GM18505 (cell line): ENCODE results near the gene AGXT.

Experiments
- ATAC-seq: cut with Tn5 transposase; IDR thresholded peaks from one replicate; pipeline ENCODE4 v1.9.1; 2021; ENCODE audit not compliant: unreplicated experiment
- POLR2A ChIP-seq: IDR thresholded peaks from 4 replicates; pipeline ENCODE4 v1.6.1; 2011; ENCODE audit warnings: borderline replicate concordance; ENCODE audit not compliant: insufficient read depth, insufficient read length; ENCODE audit errors: extremely low read depth

AGXT gene

DNA sequence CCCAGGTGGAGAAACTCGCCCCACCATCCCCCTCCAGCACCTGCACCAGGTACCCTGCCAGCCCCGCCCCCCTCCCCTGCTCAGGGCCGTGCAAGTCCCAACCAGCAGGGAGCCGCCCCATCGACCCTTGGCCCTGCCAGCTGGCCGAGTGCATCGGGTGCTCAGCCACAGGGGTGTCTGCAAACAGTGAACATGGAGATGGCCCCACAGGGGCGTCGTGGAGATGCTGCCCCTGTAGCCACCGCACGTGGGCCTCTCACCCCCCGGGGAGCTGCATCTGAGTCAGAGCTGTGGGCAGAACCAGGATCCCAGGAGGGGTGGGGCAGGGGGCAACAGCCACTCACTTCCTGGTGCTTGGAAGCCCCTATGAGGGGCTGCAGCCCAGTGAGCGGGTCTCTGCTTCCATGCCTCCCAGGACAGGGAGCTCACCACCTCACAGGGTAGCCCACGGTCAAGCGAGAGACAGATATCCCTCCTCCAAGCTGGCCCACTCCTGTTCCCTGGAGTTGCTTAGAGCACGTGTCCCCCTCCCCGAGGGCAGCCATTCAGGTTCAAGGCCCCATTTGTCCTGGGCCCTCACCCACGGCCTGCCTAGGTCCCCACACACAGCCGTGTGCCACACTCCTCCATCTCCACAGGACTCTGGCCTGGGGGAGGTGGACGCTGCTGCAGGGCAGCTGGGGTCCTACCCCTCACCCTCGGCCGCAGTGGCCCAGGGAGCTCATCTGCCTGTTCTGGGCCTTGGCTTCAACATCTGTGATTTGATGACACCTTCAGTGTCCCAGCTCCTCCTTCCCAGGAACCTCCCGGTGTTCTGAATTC is 28.5 kb downstream of the AGXT start:
- TF ChIP-seq POLR2A = no peak
- ATAC-seq = no peak

DNA sequence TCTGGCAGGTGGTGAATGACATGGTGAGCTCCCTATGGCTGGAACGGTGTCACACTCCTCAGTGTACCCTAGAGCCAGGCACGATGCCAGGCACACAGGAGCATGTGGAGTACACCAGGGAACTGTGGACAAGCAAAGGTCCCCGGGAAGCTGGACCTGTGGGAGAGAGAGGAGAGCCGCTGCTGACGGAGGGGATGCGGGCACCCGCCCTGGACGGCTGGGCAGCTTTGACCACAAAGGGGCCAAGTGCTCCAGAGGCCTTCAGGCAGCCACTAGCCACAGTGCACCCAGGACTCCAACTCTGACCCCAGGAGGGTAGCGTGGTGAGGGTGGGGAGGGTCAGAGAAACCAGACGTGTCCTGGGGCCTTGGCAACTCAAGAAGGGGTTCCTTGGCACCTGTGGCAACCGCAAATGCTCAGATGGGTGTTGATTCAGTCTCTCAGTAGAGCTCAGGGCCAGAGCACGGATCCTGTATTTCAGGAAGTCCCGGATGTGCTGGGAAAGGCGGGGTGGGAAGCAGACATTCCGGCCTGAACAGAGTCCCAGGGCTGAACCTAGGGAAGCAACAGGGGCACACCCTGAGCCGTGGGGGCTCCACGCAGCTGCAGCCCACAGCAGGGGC is 29.6 kb downstream of the AGXT start:
- no peak for ATAC-seq
- TF ChIP-seq POLR2A = no peak

DNA sequence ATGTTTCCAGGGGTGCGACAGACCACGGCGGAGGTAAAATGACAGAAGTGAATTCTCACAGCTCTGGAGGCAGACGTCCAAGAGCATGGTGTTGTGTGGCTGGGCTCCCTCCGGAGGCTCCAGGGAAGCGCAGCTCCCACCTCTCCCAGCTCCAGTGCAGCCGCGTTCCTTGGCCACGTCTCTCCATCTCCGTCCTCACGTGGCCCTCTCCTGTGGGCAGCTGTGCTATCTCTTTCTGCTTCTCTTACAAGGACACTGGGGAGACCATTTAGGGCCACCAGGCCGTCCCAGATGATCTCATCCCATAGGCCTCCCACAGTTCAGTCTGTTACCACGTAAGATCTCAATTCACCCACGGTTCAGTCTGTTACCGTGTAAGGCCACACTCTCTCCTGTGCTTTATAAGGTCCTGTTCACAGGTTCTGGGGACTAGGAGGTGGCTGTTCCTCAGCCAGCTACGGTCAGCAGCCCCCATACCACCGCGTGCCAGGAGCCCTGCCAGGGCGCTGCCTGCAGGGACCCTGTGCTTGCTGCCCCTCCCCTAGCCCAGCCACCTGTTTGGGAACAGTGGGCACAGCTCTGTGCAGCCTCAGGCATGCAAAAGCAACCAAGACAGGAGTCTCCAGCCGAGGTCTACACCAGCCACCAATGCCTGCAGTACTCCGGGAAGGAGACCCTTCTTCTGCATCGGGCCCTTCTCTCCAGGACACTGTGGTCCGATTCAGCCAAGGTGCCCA is 30.3 kb downstream of the AGXT start:
- TF ChIP-seq POLR2A = no peak
- no peak for ATAC-seq

DNA sequence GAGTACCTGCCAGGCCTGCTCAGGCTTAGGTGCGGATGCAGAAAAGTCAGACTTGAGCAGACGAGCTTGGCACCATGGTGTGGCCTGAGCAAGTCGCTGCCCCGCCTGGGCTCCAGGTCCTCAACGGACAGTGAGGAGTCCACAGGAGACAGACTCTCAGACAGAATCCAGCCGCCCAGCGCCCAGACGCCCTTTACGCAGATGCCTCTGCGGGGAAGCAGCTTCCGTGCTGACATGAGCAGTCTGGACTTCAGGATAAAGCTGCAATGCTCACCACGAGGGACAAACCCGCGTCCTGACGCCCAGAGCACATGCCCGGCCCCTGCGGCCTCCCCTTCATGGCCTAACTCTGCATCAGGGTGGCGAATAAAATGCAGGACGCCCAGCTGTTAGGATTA is 30.8 kb downstream of the AGXT start:
- no peak for TF ChIP-seq POLR2A
- no peak for ATAC-seq

DNA sequence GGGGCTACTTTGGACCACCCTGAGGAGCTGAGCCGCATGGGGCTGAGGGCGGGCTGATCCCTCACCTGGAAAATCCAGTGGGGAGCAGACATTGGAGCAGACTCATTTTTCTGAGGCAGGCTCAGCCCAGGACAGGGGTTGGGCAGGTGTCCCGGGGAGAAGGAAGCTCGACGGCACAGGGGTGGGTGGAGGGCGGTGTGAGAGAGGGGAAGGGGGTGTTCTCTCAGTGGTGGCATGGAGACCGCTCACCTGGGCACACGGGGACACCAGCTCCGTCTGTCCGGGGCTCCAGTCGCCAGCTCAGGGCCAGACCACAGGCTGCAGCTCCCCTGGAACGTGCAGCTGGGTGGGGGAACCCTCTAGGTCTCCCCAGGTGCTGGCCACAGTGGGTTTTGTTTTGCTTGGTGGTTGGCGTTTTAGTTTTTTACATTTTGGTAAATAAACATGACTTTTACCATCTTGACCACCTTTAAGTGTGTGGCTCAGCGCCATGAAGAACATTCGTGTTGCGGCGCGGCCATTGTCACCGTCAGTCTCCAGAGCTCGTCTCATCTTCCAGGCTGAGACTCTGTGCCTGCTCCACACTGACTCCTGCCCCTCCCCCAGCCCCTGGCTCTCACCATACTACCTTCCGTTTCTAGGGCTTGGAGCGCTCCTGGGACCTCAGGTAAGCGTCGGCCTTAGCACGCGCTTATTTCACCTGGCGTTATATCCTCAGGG is 31.7 kb downstream of the AGXT start:
- no peak for TF ChIP-seq POLR2A
- no peak for ATAC-seq

DNA sequence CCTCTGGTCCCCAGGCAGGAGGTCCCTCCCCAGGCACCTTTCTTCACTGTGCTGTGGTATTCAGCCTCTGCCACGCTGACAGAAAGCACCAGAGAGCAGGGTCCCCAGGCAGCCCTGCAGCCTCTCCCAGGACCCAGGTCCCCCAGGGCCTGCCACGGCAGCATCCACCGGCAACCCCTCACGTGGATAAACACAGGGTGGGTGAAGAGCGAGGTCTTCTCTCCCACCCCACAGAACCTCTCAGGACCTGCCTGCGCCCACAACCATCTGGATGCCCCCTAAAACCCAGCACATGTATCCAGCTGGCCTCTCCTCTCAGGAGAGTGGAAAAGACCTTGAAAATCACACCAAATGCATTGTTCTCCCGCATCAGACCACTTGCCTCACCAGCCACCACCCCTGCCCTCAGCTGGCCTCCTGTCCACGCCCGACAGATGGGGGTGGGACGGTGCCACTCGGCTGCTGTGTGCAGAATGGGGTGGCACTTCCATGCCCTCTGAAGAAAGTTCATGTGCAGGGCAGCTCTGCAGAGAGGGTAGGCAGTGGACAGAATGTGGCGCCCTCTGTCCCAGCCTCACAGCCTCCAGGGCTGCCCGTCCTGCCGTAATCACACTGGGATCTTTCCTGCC is 33.5 kb downstream of the AGXT start:
- TF ChIP-seq POLR2A = no peak
- ATAC-seq = no peak

DNA sequence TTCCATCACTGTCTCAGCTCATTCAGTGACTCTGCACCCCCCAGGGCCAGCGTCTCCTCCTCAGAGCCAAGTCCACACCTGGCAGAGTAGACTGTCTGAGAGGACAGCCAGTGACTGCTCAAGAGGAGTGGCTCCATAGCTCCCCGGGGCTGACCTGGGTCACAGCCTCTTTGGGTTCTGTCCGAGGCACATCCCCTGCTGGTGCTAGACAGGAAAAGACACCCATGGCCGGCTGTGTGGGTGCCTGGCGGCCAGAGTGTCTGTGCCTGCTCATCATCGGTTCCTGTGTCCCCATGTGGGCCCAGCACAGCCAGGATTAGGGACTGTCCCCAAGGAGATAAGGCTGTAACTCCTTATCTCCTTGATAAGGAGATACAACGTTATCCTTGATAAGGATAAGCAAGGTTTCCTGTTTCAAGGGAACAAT is 34.0 kb downstream of the AGXT start:
- no peak for TF ChIP-seq POLR2A
- ATAC-seq = no peak

DNA sequence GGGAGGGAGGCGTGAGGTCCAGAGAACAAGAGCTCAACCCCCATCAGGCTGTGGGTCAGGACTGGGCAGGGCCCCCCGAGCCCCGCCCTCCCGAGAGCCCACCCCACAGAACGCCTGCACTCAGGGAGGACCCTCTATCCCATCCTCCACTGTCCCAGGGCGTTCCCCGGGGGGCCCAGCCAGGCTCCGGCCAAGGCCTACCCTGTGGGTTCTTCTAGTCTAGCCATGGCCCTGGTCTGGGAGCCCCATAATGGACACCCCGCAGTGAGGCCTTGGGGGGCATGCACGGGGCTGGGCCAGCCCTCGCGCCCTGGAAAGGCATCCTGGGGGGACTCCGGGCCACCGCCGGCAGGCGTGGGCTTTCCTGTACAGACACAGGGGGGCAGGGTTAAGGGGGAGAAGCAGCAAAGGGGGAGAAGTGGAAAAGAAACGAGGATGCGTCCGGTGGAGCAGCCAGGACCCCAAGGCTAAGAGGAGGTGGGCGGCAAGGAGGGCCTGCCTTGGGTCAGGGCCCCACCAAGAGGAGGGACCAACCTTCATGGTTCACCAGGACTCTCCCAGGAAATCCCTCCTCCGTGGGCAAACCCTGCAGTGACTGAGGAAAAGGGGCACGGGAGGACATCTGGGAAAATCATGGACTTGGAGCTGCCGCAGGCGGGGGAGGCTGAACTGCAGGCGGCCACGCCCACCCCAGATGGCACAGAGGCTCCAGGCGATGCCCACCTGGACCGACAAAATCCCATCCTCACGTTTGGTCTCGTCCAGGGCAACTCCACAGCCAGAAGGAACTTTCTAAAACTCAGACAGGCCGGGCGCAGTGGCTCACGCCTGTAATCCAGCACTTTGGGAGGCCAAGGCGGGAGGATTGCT is 34.8 kb downstream of the AGXT start:
- TF ChIP-seq POLR2A = no peak
- ATAC-seq = no peak

DNA sequence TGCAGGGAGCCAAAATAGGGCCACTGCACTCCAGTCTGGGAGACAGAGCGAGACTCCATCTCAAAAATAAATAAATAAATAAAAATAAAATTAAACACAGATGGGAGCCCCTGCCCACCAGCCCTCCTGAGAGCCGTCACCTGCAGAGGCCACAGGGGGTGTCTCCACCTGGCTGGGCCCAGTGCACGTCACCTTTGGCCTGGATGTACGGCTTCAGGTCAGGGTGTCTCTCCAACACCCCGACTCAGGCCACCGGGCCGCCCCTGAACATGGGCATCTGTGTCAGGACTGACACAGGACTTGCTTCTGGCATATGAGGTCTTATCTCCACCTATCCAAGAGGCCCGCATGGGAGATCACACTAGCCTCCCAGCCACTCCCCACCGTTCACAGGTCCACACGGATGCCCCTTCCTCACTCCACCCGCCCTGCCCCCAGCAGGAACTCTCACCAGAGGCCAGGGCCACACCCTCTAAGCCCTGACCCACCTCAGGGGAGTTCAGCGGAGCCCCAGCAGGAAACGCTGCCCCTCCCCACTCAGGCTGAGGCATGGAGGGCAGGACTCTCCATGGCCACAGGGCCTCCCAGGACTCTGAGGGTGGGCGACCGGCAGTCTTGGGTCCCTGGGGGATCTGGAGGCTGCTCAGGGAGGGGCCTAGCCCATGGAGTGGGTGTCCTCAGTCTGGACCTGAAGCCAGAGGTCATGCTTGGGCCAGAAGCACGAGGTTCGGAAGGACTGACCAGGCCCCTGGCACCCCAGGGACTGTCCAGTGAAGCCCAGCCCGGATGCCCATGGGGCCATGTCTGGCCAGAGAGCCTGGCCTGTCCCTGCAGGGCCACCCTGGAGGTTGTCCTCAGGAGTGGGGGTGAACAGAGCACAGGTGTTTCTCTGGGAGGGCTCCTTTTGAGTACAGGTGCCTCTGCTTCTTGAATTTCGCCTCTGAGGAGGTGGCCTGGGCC is 35.9 kb downstream of the AGXT start:
- no peak for ATAC-seq
- no peak for TF ChIP-seq POLR2A

DNA sequence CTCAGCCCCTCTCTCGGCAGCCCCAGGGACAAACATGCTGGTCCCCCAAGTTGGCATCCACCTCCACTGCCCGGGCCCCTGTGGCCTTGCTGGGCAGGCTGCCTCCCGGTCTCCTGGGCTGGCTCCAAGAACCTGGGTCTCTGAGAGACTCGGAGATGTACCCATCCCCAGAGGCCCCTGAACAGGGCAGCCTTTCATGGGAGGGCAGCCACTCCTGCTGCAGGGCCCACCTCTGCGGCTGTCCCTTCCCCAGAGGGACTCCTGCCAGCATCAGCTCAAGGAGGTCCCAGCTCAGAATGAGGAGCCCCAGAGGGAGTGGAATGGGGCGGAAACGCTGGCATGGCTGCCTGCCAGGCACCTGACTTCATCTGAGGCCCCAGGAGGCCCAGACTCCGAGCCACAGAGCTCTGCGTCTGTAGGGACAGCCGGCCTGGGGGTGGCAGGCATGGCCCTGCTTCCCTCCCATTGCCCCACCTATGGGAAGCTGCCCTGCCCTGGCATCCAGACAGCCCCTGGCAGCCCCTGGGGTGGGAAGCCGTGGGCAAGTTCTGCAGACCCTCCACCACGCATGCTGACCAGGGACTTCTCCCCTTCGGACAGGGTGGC is 36.7 kb downstream of the AGXT start:
- ATAC-seq = no peak
- no peak for TF ChIP-seq POLR2A
